ENCODE measurements around the gene SLC36A4. TPM values are rescaled to one million over a fixed set of nuclear protein-coding genes. Genes with fewer than 3 reads are reported as not detected.

Gene SLC36A4
- total and polyA plus RNA-seq, 4 donors, result 12.6 to 34.0 (median 26.2) TPM

DNA sequence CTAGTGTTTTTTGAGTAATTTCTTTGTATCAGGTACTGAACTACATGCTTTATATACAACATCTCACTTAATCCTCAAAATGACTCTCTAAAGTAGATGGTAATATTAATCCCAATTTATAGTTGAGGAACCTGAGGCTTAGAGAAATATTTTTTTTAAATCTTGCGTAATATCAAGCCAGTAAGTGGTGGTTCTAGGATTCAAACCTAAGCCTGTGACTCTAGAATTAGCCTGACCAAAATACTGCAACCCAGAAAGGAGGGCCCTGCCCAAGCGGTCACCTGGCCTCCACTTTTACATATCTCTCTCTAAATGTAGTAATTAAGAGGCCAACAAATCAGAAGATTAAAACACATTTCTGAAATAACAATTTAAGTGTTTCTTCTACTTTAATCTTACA, 28.6 kb downstream of the SLC36A4 start:
- no peak overlapping the region for H3K27ac ChIP-seq (ENCODE audit: low read depth, low read length)
- H3K36me3 ChIP-seq (ENCODE audit: control insufficient read depth, insufficient read depth, low read length), result no peaks in the 10 kb centered on the region
- no peak for DNase-seq (ENCODE audit: low read depth in 4 of 6, low spot score in 6 of 6)
- no peaks in the 10 kb centered on the region for H3K27me3 ChIP-seq (ENCODE audit: control insufficient read depth, insufficient read depth, low read length)
- no peaks in the 10 kb centered on the region for H3K4me1 ChIP-seq (ENCODE audit: control insufficient read depth, insufficient read depth, low read length)
- no peak overlapping the region for H3K4me3 ChIP-seq (ENCODE audit: low read depth, low read length)
- no CpG with 5 or more reads among the region's 2 CpGs for WGBS (ENCODE audit: insufficient coverage)
- H3K9me3 ChIP-seq (ENCODE audit: control insufficient read depth, insufficient read depth, low read length), result no peaks in the 10 kb centered on the region

DNA sequence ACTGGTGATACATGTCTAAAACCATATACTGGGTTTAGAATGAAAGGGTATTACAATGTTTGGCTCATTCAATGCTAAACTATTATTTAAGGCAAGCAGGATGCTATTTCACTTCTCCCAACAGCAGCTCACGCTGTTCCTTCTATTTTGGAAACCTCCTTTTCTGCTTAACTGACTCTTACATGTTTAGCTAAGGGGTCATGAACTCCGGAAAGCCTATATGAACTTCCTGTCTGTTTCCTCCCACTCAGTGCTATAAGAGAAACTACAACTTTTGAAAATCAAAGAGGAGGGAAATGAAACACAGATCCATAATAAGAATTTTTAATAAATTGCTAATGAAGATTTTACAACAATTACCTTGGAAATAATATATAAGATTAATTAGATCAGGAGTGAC, 30.9 kb downstream of the SLC36A4 start:
- Histone ChIP-seq H3K27ac (ENCODE audit: low read depth, low read length) (no peak overlapping the region), H3K4me1 (ENCODE audit: control insufficient read depth, insufficient read depth, low read length) (no peaks in the 10 kb centered on the region), H3K9me3 (ENCODE audit: control insufficient read depth, insufficient read depth, low read length) (no peaks in the 10 kb centered on the region), H3K27me3 (ENCODE audit: control insufficient read depth, insufficient read depth, low read length) (no peaks in the 10 kb centered on the region), H3K36me3 (ENCODE audit: control insufficient read depth, insufficient read depth, low read length) (no peaks in the 10 kb centered on the region), H3K4me3 (ENCODE audit: low read depth, low read length) (no peak overlapping the region)
- DNase-seq (ENCODE audit: low read depth in 4 of 6, low spot score in 6 of 6), result no peak
- WGBS (ENCODE audit: insufficient coverage), result 40% methylated on average over 1 of the region's 2 CpGs

DNA sequence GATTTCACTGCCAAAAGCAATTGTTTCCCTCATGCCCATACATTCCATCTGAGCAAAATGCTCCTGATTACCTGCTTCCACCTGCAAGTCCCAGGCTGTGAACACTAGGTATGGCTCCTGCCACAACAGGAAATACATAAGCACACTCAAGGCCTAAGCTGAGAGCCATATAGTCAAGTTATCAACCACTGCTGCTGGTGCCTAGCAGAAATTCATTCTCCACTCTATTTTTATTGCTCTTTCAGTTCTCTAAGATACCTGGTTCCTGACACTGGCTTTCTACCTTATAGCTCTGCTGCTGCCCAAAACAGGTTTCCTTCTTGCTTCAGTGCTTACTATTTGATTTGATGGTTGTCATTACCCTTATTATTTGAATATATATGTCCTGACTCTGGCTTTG, 31.6 kb downstream of the SLC36A4 start:
- Histone ChIP-seq H3K4me3 (ENCODE audit: low read depth, low read length) (no peak overlapping the region), H3K27me3 (ENCODE audit: control insufficient read depth, insufficient read depth, low read length) (no peaks in the 10 kb centered on the region), H3K9me3 (ENCODE audit: control insufficient read depth, insufficient read depth, low read length) (no peaks in the 10 kb centered on the region), H3K4me1 (ENCODE audit: control insufficient read depth, insufficient read depth, low read length) (no peaks in the 10 kb centered on the region), H3K36me3 (ENCODE audit: control insufficient read depth, insufficient read depth, low read length) (no peaks in the 10 kb centered on the region), H3K27ac (ENCODE audit: low read depth, low read length) (no peak overlapping the region)
- peak in 1 of 6 donors; percentile 25 for DNase-seq (ENCODE audit: low read depth in 4 of 6, low spot score in 6 of 6)

DNA sequence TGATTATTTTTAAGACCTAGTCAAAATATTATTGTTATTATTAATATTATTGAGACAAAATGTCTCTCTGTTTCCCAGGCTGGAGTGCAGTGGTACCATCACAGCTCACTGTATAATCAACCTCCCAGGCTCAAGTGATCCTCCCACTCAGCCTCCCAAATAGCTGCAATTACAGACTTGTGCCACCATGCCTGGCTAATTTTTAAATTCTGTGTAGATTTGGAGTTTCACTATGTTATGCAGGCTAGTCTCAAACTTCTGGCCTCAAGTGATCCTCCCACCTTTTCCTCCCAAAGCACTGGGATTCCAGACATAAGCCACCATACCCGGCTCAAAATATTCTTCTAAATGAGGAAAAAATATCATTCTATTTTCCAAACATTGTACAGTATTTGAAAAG, 37.0 kb downstream of the SLC36A4 start:
- H3K4me3 ChIP-seq (ENCODE audit: low read depth, low read length), result no peak overlapping the region
- H3K9me3 ChIP-seq (ENCODE audit: control insufficient read depth, insufficient read depth, low read length), result no peaks in the 10 kb centered on the region
- WGBS (ENCODE audit: insufficient coverage), result no CpG with 5 or more reads among the region's 1 CpG
- H3K27me3 ChIP-seq (ENCODE audit: control insufficient read depth, insufficient read depth, low read length), result no peaks in the 10 kb centered on the region
- H3K27ac ChIP-seq (ENCODE audit: low read depth, low read length), result no peak overlapping the region
- DNase-seq (ENCODE audit: low read depth in 4 of 6, low spot score in 6 of 6), result no peak
- no peaks in the 10 kb centered on the region for H3K4me1 ChIP-seq (ENCODE audit: control insufficient read depth, insufficient read depth, low read length)
- no peaks in the 10 kb centered on the region for H3K36me3 ChIP-seq (ENCODE audit: control insufficient read depth, insufficient read depth, low read length)

DNA sequence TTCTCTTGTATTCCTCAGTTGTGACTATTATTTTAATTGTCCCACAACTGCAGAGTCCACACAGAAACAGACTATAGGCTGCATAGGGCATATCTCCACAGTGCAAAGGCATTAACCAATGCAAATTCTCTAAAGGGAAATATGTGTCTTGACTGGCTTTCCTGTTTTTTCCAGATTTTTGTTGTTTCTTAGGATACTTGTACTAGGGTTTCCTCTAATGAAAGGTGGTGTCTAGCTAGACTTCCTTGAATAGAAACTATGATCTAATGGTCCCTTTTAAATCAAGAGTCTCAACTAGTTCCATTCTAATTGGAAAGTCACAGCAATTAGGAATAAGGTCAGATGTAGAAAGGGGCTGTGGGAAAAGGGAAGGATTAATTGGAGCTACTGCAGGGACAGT, 37.6 kb downstream of the SLC36A4 start:
- peak overlapping the region; percentile 1 for H3K27ac ChIP-seq (ENCODE audit: low read depth, low read length)
- H3K4me1 ChIP-seq (ENCODE audit: control insufficient read depth, insufficient read depth, low read length), result no peaks in the 10 kb centered on the region
- H3K27me3 ChIP-seq (ENCODE audit: control insufficient read depth, insufficient read depth, low read length), result no peaks in the 10 kb centered on the region
- H3K9me3 ChIP-seq (ENCODE audit: control insufficient read depth, insufficient read depth, low read length), result no peaks in the 10 kb centered on the region
- no peaks in the 10 kb centered on the region for H3K36me3 ChIP-seq (ENCODE audit: control insufficient read depth, insufficient read depth, low read length)
- no peak overlapping the region for H3K4me3 ChIP-seq (ENCODE audit: low read depth, low read length)
- DNase-seq (ENCODE audit: low read depth in 4 of 6, low spot score in 6 of 6), result peak in 2 of 6 donors; percentile 11 to 15

DNA sequence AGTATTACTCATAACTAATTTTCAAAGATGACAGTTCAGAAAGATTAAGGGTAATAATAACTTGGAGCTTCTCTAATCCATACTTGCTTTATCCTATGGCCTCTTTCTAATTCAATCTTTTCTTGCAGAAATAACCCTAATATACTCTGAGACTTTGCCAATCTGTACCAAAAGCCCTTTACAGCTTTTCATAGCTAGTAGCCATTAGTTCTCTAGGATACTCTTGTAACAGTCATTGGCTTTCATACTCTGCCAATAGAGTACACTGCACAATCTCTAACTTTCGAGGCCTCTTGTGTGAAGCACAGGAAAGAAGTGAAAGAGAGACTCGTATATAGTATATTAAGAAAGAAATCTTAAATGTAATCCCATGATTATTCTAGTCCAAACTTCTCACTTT, 38.1 kb downstream of the SLC36A4 start:
- DNase-seq (ENCODE audit: low read depth in 4 of 6, low spot score in 6 of 6), result peak in 1 of 6 donors; percentile 9
- Histone ChIP-seq H3K4me1 (ENCODE audit: control insufficient read depth, insufficient read depth, low read length) (no peaks in the 10 kb centered on the region), H3K27me3 (ENCODE audit: control insufficient read depth, insufficient read depth, low read length) (no peaks in the 10 kb centered on the region), H3K4me3 (ENCODE audit: low read depth, low read length) (no peak overlapping the region), H3K9me3 (ENCODE audit: control insufficient read depth, insufficient read depth, low read length) (no peaks in the 10 kb centered on the region), H3K27ac (ENCODE audit: low read depth, low read length) (peak overlapping the region; percentile 1), H3K36me3 (ENCODE audit: control insufficient read depth, insufficient read depth, low read length) (no peaks in the 10 kb centered on the region)
- WGBS (ENCODE audit: insufficient coverage), result no CpG with 5 or more reads among the region's 2 CpGs

DNA sequence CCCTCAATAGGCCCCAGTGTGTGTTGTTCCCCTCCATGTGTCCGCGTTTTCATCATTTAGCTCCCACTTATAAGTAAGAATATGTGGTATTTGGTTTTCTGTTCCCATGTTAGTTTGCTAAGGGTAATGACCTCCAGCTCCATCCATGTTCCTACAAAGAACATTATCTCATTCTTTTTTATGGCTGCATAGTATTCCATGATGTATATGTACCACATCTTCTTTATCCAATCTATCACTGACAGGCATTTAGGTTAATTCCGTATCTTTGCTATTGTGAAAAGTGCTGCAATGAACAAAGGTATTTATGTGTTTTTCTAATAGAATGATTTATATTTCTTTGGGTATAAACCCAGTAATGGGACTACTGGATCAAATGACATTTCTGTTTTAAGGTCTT, 42.1 kb downstream of the SLC36A4 start:
- Histone ChIP-seq H3K4me3 (ENCODE audit: low read depth, low read length) (no peak overlapping the region), H3K27ac (ENCODE audit: low read depth, low read length) (no peak overlapping the region), H3K27me3 (ENCODE audit: control insufficient read depth, insufficient read depth, low read length) (no peaks in the 10 kb centered on the region), H3K9me3 (ENCODE audit: control insufficient read depth, insufficient read depth, low read length) (no peaks in the 10 kb centered on the region), H3K4me1 (ENCODE audit: control insufficient read depth, insufficient read depth, low read length) (no peaks in the 10 kb centered on the region), H3K36me3 (ENCODE audit: control insufficient read depth, insufficient read depth, low read length) (no peaks in the 10 kb centered on the region)
- WGBS (ENCODE audit: insufficient coverage), result no CpG with 5 or more reads among the region's 3 CpGs
- no peak for DNase-seq (ENCODE audit: low read depth in 4 of 6, low spot score in 6 of 6)

DNA sequence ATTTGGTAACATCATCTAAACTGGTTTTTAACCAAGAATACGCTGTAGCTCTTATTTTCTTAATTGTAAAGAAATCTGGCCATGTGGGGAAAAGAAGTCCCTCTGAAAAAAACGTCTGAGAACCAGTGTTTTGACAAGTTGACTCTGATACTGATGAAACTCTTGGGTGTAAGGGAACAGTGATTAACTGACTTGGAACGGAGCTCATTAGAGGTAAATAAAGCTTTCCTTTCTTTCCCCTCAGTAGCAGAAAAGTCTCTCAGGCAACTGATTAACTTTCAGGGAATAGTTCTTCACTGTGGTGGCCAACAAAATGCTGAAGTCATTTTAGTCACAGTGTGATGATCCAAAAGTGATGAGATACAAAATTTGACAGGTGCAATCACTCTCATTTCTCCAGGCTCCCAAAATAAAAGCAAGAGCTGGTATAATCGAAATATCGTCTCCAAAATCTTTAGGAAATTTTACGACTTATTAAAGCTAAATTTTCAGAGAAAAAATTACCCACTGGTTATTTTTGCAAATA, 52.3 kb downstream of the SLC36A4 start:
- H3K27ac ChIP-seq (ENCODE audit: low read depth, low read length), result no peak overlapping the region

DNA sequence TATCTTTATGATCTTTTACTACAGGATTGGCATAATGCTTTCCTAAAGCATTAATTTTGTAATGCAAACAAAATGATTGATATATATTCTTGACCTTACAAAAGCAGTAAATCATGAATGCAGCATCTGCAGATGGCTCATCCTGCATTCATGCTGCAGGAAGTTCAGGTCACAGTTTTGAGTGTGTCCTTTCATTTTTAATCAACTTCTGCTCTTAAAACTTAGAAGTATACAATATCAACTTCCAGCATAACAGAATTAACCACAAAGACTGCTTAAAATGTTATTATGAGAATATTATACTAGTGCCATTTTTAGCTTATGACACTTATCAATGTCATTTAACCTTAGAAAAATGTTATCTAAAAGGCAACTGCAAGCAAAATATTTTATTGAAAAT, 54.0 kb downstream of the SLC36A4 start:
- no peaks in the 10 kb centered on the region for H3K4me1 ChIP-seq (ENCODE audit: control insufficient read depth, insufficient read depth, low read length)
- DNase-seq (ENCODE audit: low read depth in 4 of 6, low spot score in 6 of 6), result no peak
- no peaks in the 10 kb centered on the region for H3K9me3 ChIP-seq (ENCODE audit: control insufficient read depth, insufficient read depth, low read length)
- H3K4me3 ChIP-seq (ENCODE audit: low read depth, low read length), result no peak overlapping the region
- no peak overlapping the region for H3K27ac ChIP-seq (ENCODE audit: low read depth, low read length)
- H3K36me3 ChIP-seq (ENCODE audit: control insufficient read depth, insufficient read depth, low read length), result no peaks in the 10 kb centered on the region
- no peaks in the 10 kb centered on the region for H3K27me3 ChIP-seq (ENCODE audit: control insufficient read depth, insufficient read depth, low read length)

More for the DNA sequence above, 52.3 kb downstream of the SLC36A4 start:
- no peaks in the 10 kb centered on the region for H3K4me1 ChIP-seq (ENCODE audit: control insufficient read depth, insufficient read depth, low read length)
- no peak overlapping the region for H3K4me3 ChIP-seq (ENCODE audit: low read depth, low read length)
- 20% methylated on average over 1 of the region's 6 CpGs for WGBS (ENCODE audit: insufficient coverage)
- H3K27me3 ChIP-seq (ENCODE audit: control insufficient read depth, insufficient read depth, low read length), result no peaks in the 10 kb centered on the region
- no peaks in the 10 kb centered on the region for H3K9me3 ChIP-seq (ENCODE audit: control insufficient read depth, insufficient read depth, low read length)
- peak in 2 of 6 donors; percentile 34 to 50 for DNase-seq (ENCODE audit: low read depth in 4 of 6, low spot score in 6 of 6)
- H3K36me3 ChIP-seq (ENCODE audit: control insufficient read depth, insufficient read depth, low read length), result no peaks in the 10 kb centered on the region

DNA sequence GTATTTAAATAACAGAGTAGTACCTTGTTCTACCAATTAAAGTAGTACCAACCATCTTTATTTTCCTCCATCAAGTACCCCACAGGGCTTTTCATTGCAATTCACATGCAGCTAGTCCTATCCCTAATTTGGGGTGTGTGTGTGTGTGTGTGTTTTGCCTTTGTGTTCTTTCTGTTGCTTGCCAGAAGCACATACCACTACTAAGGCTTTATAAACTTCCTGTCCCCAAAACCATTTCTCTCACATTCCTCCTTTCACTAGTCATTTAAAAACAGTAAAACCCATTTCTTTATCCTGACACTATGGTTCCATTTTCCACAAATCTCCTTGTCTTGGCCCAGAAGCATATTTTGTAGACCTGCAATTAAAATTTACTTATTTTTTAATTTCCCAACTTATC, 54.6 kb downstream of the SLC36A4 start:
- no peak overlapping the region for H3K4me3 ChIP-seq (ENCODE audit: low read depth, low read length)
- H3K36me3 ChIP-seq (ENCODE audit: control insufficient read depth, insufficient read depth, low read length), result no peaks in the 10 kb centered on the region
- H3K27me3 ChIP-seq (ENCODE audit: control insufficient read depth, insufficient read depth, low read length), result no peaks in the 10 kb centered on the region
- no peak overlapping the region for H3K27ac ChIP-seq (ENCODE audit: low read depth, low read length)
- no peaks in the 10 kb centered on the region for H3K4me1 ChIP-seq (ENCODE audit: control insufficient read depth, insufficient read depth, low read length)
- no peak for DNase-seq (ENCODE audit: low read depth in 4 of 6, low spot score in 6 of 6)
- no peaks in the 10 kb centered on the region for H3K9me3 ChIP-seq (ENCODE audit: control insufficient read depth, insufficient read depth, low read length)
